SU-DHL-6 (cell line): Measurements from ENCODE around the gene SLC15A2.

Experiments used
- CTCF ChIP-seq: fragments of 200-600 bp; sonication (generic); IDR thresholded peaks from one replicate; pipeline ENCODE4 v1.5.1; 2017; ENCODE audit warnings: antibody characterized with exemption, mild to moderate bottlenecking, low read length, moderate library complexity; ENCODE audit not compliant: insufficient read depth, poor library complexity, severe bottlenecking
- EZH2phosphoT487 ChIP-seq: fragments of 200-600 bp; sonication (generic), shearing (Covaris generic); conservative IDR thresholded peaks from 2 replicates; pipeline ENCODE4 v1.6.1; 2018; ENCODE audit warnings: mild to moderate bottlenecking, antibody characterized with exemption, low read length, moderate library complexity, mixed read lengths

GRCh38 chr3:121894301-121894990 is at the start of gene SLC15A2:
- no peak for TF ChIP-seq CTCF
- no peak for TF ChIP-seq EZH2phosphoT487
